LNCAP (cell line): ENCODE measurements around the gene UBE2F.

Experiments
- TF ChIP-seq, protein P1 (sequence below): fragments of 450-650 bp; IDR thresholded peaks from 2 replicates; pipeline ENCODE4 v1.5.1; 2017; ENCODE audit warnings: mild to moderate bottlenecking

UBE2F gene

DNA sequence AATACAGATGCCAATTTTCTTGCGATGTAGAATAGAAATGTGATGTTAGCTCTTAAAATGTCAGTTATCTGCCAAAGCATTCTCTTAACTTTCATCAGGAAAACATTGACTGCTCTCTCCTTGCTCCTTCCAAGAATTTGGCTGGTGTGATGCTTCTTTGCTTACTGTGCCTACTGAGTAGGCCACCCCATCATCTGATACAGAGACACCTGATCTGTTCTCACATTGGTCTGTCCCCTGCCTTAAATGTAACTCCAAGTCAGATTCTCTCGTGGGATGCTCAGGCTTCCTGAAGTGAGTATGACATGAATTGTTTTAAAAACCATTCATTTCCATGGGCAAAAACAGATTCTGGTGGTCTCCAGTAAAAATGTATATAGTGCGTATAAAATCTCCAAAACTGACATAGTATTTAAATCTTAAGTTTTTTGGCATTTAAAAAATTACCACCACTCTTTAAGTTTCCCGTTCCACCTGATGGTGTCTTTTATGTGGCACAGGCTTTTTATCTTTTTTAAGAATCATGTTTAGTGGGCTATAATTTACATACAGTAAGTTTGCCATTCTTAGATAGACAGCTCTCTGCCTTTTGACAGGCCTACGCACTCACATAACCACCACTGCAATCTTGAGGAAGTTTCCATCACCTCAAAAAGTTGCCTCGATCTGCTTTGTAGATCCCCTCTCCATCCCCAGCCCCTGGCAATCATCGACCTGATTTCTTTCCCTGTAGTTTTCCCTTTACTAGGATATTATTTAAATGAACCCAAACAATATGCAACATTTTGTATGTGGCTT is 36.6 kb downstream of the UBE2F start:
- TF ChIP-seq, protein P1, sequence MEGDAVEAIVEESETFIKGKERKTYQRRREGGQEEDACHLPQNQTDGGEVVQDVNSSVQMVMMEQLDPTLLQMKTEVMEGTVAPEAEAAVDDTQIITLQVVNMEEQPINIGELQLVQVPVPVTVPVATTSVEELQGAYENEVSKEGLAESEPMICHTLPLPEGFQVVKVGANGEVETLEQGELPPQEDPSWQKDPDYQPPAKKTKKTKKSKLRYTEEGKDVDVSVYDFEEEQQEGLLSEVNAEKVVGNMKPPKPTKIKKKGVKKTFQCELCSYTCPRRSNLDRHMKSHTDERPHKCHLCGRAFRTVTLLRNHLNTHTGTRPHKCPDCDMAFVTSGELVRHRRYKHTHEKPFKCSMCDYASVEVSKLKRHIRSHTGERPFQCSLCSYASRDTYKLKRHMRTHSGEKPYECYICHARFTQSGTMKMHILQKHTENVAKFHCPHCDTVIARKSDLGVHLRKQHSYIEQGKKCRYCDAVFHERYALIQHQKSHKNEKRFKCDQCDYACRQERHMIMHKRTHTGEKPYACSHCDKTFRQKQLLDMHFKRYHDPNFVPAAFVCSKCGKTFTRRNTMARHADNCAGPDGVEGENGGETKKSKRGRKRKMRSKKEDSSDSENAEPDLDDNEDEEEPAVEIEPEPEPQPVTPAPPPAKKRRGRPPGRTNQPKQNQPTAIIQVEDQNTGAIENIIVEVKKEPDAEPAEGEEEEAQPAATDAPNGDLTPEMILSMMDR, result no peak

DNA sequence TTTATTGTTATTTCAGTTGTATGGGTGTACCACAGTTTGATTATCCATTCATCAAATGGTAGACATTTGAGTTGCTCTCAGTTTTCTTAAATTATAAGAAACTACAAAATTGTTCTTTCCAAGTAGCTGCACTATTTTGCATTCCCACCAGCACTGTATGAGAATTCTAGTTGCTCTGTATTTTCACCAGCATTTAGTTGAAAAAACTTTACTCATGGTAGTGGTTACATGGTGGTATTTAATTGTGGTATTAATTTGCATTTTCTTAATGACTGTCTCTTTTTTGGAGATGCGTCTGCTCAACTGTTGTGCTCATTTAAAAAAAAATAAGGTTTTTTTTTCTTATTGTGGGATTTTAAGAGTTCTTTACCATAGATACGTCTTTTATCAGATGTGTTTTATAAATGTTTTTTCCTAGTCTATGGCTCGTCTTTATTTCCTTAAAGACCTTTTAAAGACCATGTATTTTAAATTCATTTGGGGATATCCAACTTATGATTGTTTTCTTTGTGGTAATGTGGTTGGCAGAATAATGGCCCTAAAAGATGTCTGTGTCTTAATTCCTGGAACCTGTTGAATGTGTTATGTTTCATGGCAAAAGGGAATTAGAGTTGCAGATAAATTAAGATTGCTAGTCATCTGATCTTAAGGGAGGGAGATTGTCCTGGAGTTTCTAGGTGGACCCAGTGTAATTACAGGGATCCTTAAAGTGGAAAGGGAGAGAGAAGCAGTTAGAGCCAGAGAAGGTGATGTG is 37.4 kb downstream of the UBE2F start:
- TF ChIP-seq, protein P1, result no peak

DNA sequence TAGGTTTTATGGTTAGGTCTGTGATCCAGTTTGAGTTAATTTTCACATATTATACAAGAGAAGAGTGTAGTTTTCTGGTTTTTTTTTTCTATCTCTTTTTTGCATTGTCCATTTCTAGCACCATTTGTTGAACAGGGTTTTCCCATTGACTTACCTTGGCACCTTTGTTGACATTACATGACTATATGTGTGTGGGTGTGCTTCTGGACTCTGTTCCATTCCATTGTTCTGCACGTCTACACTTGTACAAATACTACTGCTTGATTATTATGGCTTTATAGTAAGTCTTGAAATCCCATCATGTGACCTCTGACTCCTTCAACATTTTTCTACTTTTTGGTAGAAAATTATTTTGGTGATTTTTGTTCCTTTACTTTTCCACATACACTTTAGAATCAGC is 38.7 kb downstream of the UBE2F start:
- TF ChIP-seq, protein P1, result no peak

DNA sequence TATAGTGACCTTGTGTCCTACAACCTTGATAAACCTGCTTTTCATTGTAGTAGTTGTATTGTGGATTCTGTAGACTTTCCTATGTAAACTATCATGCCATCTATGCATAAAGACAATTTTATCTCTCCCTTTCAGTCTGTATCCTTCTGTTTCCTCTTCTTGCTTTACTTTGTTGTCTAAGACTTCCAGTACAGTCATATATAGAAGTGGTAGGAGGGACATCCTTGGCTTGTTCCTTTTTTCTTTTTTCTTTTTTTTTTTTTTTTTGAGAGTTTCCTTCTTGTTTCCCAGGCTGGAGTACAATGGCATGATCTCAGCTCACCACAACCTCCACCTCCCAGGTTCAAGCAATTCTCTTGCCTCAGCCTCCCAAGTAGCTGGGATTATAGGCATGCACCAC is 39.7 kb downstream of the UBE2F start:
- TF ChIP-seq, protein P1, result no peak

DNA sequence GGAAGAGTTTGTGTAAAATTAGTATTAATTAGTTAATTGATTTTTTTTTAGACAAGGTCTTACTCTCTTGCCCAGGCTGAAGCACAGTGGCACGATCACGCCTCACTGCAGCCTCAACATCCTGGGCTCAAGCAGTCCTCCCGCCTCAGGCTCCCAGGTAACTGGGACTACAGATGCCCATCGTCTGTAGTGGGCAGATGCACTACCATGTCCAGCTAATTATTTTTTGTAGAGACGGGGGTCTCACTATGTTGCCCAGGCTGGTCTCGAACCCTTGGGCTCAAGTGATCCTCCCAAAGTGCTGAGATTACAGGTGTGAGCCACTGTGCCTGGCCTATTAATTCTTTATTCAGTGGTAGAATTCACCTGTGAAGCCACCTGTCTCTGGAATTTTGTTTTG is 41.1 kb downstream of the UBE2F start:
- TF ChIP-seq, protein P1, result no peak

DNA sequence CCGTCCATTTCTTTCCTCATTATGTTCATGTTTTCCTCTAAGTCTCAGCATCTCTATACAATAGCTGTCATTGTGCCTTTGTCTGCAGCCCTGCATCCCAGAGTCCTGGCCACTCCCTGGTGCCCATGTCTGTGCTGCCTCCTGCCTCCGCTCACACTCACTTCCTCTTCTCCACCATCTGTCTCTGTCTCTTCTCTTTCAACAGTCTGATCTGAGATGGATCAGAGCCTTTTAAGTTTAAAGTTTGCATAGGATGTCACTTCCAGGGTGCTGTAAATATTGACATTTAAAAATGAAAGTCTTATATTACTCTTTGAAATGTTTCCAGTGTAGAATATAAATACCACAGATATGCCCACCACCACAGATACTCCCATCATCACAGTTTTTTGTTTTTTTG is 42.7 kb downstream of the UBE2F start:
- TF ChIP-seq, protein P1, result no peak

DNA sequence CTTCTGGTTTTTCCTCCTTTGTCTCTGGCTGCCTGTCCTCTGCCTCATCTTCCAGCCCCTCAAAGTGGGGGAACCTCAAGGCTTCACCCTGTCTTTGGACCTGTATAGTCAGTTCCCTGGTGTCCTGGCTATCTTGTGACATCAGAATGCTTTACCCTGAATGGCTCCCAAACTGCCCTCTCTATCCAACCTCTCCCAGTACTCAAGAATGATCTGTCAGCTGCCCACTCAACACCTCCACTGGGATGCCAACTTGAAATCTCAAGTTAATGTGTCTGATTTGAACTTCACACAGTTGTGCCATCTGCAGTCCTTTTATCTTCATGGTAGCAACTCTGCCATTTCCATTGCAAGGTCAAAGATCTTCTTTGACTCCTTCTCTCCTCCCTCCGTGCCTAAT is 43.8 kb downstream of the UBE2F start:
- TF ChIP-seq, protein P1, result no peak
